Immature natural killer cell (primary cell): ENCODE results near the gene AIFM3. TPM values are rescaled to one million over a fixed set of nuclear protein-coding genes. Genes with fewer than 3 reads are reported as not detected.
A peak's percentile ranks its signal among the peaks of the same experiment; 100 is the strongest.
"Not testable (repeated sequence)": the region's sequence is repeated elsewhere in the genome, so short reads cannot be mapped to it uniquely, and the experiment has no call there.

Experiments
- DNase-seq, 3 donors: peaks; one replicate each; pipeline ENCODE4 v3.0.0; 2022; ENCODE audit warnings: mixed read lengths in 1 of 3
- H3K27ac Mint-ChIP-seq, 6 donors: one replicate each; pipeline ENCODE4 v1.8.0; 2020; ENCODE audit warnings: mixed read lengths in 6 of 6, mild to moderate bottlenecking in 5 of 6, inconsistent platforms in 4 of 6, moderate library complexity in 3 of 6
- H3K27me3 Mint-ChIP-seq, 3 donors: one replicate each; pipeline ENCODE4 v1.8.0; 2020 to 2021; ENCODE audit warnings: low read depth in 3 of 3, mild to moderate bottlenecking in 3 of 3, mixed read lengths in 3 of 3, moderate library complexity in 3 of 3, inconsistent platforms in 1 of 3
- H3K36me3 Mint-ChIP-seq, 3 donors: one replicate each; pipeline ENCODE4 v1.8.0; 2020; ENCODE audit warnings: mixed read lengths in 3 of 3, inconsistent platforms in 2 of 3, mild to moderate bottlenecking in 2 of 3
- H3K4me1 Mint-ChIP-seq, 2 donors: one replicate each; pipeline ENCODE4 v1.8.0; 2020; ENCODE audit warnings: inconsistent platforms in 2 of 2, mild to moderate bottlenecking in 2 of 2, mixed read lengths in 2 of 2, moderate library complexity in 1 of 2
- H3K4me3 Mint-ChIP-seq, 5 donors: one replicate each; pipeline ENCODE4 v1.8.0; 2020; ENCODE audit warnings: mild to moderate bottlenecking in 5 of 5, mixed read lengths in 5 of 5, inconsistent platforms in 3 of 5, moderate library complexity in 3 of 5
- H3K9me3 Mint-ChIP-seq, 6 donors: one replicate each; pipeline ENCODE4 v1.8.0; 2020; ENCODE audit warnings: mild to moderate bottlenecking in 6 of 6, mixed read lengths in 6 of 6, inconsistent platforms in 4 of 6, moderate library complexity in 3 of 6
- polyA plus RNA-seq, 3 donors: library from polyadenylated mRNA; unstranded; fragments of 300-500 nt; fragmentation: Illumina TruSeq; gene quantifications; one replicate each; pipeline ENCODE4 v1.2.3, GENCODE V29; 2021

Gene AIFM3
- polyA plus RNA-seq, 3 donors from 2014 or later = 0.30 to 1.4 TPM; not detected in 1

- peak overlapping the region in 2 of 5 donors; percentile 15 to 21 for H3K4me3 Mint-ChIP-seq
- not testable (repeated sequence) for H3K27me3 Mint-ChIP-seq, H3K36me3 Mint-ChIP-seq
These were observed 32.0 kb upstream of the AIFM3 start for GRCh38 chr22:20935049-20935448.

DNA sequence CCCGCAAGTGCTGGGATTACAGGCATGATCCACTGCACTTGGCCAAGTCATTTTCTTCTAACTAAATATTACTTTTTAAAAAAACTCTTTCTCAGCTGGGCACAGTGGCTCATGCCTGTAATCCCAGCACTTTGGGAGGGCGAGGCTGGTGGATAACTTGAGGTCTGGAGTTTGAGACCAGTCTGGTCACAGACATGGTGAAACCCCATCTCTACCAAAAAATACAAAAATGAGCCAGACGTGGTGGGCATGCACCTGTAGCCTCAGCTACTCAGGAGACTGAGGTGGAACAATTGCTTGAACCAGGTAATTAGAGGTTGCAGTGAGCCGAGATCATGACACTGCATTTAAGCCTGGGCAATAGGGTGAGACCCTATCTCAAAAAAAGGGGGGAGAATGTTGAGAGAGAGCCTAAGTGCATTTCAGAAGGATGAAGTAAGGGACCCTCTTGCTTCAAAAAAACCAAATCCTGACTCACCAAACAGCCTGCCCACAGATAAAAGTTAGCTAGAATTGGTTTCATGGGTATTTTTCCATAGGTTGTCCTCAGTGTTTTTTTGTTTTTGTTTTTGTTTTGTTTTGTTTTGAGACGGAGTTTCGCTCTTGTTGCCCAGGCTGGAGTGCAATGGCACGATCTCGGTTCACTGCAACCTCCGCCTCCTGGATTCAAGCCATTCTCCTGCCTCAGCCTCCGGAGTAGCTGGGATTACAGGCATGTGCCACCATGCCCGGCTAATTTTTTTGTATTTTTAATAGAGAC lies 31.1 kb upstream of the AIFM3 start:
- H3K27me3 Mint-ChIP-seq, H3K9me3 Mint-ChIP-seq, H3K36me3 Mint-ChIP-seq, DNase-seq: not testable (repeated sequence)
- H3K4me1 Mint-ChIP-seq = peaks cover 79 to 82% of the 10 kb centered on the region in 2 donors
- H3K27ac Mint-ChIP-seq = peak overlapping the region in 2 of 6 donors; percentile 34 to 63
- peak overlapping the region in 2 of 5 donors; percentile 48 to 60 for H3K4me3 Mint-ChIP-seq

More at GRCh38 chr22:20935049-20935448, 32.0 kb upstream of the AIFM3 start:
- DNase-seq, H3K9me3 Mint-ChIP-seq: not testable (repeated sequence)
- Mint-ChIP-seq H3K27ac (peak overlapping the region in 1 of 6 donors; percentile 46), H3K4me1 (peaks cover 77 to 78% of the 10 kb centered on the region in 2 donors)

GRCh38 chr22:20937031-20937793 lies 29.8 kb upstream of the AIFM3 start:
- Mint-ChIP-seq H3K4me3 (peak overlapping the region; percentile 34 to 61 (median 55)), H3K27ac (peak overlapping the region; percentile 30 to 76 (median 70)), H3K4me1 (peaks cover 81 to 85% of the 10 kb centered on the region in 2 donors), H3K27me3 (peaks cover 0 to 6% (median 0%) of the 10 kb centered on the region in 3 donors), H3K36me3 (peaks cover 3 to 10% (median 7%) of the 10 kb centered on the region in 3 donors), H3K9me3 (no peaks in the 10 kb centered on the region)
- DNase-seq = no peak

DNA sequence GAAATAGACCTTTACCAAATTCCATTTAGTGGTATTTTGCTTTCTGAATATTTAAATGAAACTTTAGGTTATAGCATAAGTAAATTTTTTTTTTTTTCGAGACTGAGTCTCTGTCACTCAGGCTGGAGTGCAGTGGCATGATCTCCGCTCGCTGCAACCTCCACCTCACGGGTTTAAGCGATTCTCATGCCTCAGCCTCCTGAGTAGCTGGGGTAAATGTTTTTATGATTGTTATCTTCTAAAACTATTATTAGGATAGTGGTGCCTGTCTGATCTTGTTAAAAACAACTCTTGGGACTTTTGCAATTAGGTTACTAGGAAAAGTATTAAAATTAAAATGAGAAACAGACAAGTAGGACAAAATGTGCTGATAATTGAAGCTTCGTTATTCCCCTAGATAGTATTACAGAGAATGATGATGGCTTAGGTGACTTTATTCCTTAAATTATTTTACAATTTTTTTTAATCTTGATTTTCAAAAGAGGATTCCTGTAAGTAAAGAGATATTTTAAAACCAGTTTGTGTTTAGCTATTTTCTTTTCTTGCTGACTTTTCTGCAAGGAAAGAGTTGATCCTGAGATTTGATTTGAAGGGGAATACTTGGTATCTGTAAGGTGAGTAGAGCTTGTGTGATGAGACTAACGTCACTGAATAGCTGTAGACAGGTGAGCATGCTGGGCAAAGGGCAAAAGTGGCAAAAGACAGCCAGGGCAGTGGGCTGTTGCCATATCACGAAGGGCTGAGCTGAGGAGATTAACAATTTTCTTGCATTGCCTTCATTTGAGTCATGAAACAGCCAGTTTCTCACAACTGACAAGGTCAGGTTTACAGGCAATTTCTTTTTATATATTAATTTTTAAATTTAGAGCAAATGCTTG lies 29.0 kb upstream of the AIFM3 start:
- Mint-ChIP-seq H3K4me1 (peaks cover 81 to 88% of the 10 kb centered on the region in 2 donors), H3K27ac (peak overlapping the region in 3 of 6 donors; percentile 23 to 76 (median 58)), H3K27me3 (peaks cover 0 to 6% (median 2%) of the 10 kb centered on the region in 3 donors), H3K4me3 (peak overlapping the region; percentile 6 to 61 (median 40)), H3K9me3 (no peaks in the 10 kb centered on the region), H3K36me3 (peaks cover 3 to 10% (median 7%) of the 10 kb centered on the region in 3 donors)
- DNase-seq = no peak

DNA sequence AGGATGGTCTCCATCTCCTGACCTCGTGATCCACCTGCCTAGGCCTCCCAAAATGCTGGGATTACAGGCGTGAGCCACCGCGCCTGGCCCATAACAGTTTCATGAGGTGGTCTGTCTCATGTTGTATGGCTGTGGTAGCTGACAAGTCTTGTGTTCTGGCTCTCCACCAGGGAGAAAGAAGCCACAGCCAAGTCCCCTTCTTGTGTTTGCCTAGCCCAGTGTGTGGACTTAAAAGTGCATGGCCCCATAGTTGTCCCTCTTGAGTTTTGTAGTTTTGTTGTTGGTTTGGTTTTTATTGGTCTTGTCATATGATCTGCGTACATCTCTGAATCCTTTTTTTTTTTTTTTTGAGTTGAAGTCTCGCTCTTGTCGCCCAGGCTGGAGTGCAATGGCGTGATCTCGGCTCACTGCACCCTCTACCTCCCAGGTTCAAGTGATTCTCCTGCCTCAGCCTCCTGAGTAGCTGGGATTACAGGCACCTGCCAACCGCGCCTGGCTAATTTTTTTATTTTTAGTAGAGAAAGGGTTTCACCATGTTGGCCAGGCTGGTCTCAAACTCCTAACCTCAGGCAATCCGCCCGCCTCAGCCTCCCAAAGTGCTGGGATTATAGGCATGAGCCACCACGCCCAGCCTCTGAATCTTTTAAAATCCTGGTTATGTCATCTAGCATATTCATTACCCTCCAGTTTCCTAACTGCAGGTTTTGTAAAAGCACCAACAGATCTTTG lies 27.4 kb upstream of the AIFM3 start:
- H3K36me3 Mint-ChIP-seq, DNase-seq, H3K27me3 Mint-ChIP-seq, H3K9me3 Mint-ChIP-seq: not testable (repeated sequence)
- Mint-ChIP-seq H3K4me3 (peak overlapping the region in 3 of 5 donors; percentile 26 to 60 (median 38)), H3K27ac (peak overlapping the region in 5 of 6 donors; percentile 6 to 58 (median 23)), H3K4me1 (peaks cover 86 to 87% of the 10 kb centered on the region in 2 donors)

DNA sequence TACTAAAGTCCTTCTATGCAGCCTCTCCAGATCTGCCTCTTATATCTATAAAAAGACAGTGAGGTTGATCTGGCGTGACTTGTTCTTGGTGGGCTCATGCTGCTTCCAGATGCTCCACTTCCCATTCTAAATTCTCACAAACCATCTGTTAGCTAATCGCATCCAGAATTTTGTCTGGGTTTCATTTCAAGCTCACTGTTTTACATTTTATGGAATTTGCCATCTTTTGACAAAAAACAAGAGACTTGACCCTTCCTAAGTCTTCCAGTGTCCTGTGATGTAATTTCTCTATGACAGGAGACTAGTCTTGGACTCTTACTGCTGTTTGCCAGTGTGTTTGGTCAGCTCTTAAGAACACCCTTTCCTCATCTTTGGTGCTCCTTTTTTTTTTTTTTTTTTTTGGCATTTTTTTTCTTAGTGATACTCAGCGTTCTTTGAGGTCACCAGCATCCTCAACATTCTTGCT lies 26.8 kb upstream of the AIFM3 start:
- peaks cover 86 to 89% of the 10 kb centered on the region in 2 donors for H3K4me1 Mint-ChIP-seq
- H3K27ac Mint-ChIP-seq = peak overlapping the region in 4 of 6 donors; percentile 5 to 68 (median 40)
- H3K36me3 Mint-ChIP-seq = peaks cover 0 to 6% (median 3%) of the 10 kb centered on the region in 3 donors
- no peaks in the 10 kb centered on the region for H3K9me3 Mint-ChIP-seq
- peaks cover 0 to 4% (median 2%) of the 10 kb centered on the region in 3 donors for H3K27me3 Mint-ChIP-seq
- H3K4me3 Mint-ChIP-seq = peak overlapping the region in 2 of 5 donors; percentile 12 to 60
- no peak for DNase-seq

GRCh38 chr22:20940904-20941385 lies 26.1 kb upstream of the AIFM3 start:
- Mint-ChIP-seq H3K27ac (peak overlapping the region; percentile 0 to 75 (median 51)), H3K4me3 (peak overlapping the region in 3 of 5 donors; percentile 12 to 60 (median 33)), H3K27me3 (peaks cover 0 to 4% (median 2%) of the 10 kb centered on the region in 3 donors), H3K9me3 (no peaks in the 10 kb centered on the region), H3K4me1 (peaks cover 89 to 93% of the 10 kb centered on the region in 2 donors), H3K36me3 (peaks cover 0 to 6% (median 3%) of the 10 kb centered on the region in 3 donors)
- DNase-seq = no peak

GRCh38 chr22:20942203-20942902 lies 24.7 kb upstream of the AIFM3 start:
- not testable (repeated sequence) for H3K9me3 Mint-ChIP-seq, H3K27me3 Mint-ChIP-seq, H3K36me3 Mint-ChIP-seq, DNase-seq
- Mint-ChIP-seq H3K4me1 (peaks cover 89 to 93% of the 10 kb centered on the region in 2 donors), H3K4me3 (peak overlapping the region in 3 of 5 donors; percentile 8 to 45 (median 28)), H3K27ac (peak overlapping the region in 3 of 6 donors; percentile 35 to 49 (median 43))

- no peaks in the 10 kb centered on the region for H3K9me3 Mint-ChIP-seq
- H3K4me3 Mint-ChIP-seq = peak overlapping the region in 4 of 5 donors; percentile 7 to 39 (median 32)
- peaks cover 86 to 90% of the 10 kb centered on the region in 2 donors for H3K4me1 Mint-ChIP-seq
- peaks cover 0 to 4% (median 2%) of the 10 kb centered on the region in 3 donors for H3K27me3 Mint-ChIP-seq
- DNase-seq = no peak
- no peaks in the 10 kb centered on the region for H3K36me3 Mint-ChIP-seq
- peak overlapping the region in 4 of 6 donors; percentile 7 to 43 (median 37) for H3K27ac Mint-ChIP-seq
These were observed 23.7 kb upstream of the AIFM3 start for GRCh38 chr22:20943104-20943933.

- DNase-seq = no peak
- H3K27ac Mint-ChIP-seq = peak overlapping the region in 2 of 6 donors; percentile 35 to 43
- no peaks in the 10 kb centered on the region for H3K36me3 Mint-ChIP-seq
- H3K9me3 Mint-ChIP-seq = no peaks in the 10 kb centered on the region
- peak overlapping the region in 2 of 5 donors; percentile 7 to 30 for H3K4me3 Mint-ChIP-seq
- H3K4me1 Mint-ChIP-seq = peaks cover 85 to 90% of the 10 kb centered on the region in 2 donors
- peaks cover 0 to 4% (median 2%) of the 10 kb centered on the region in 3 donors for H3K27me3 Mint-ChIP-seq
These were observed 23.0 kb upstream of the AIFM3 start for GRCh38 chr22:20944042-20944441.

DNA sequence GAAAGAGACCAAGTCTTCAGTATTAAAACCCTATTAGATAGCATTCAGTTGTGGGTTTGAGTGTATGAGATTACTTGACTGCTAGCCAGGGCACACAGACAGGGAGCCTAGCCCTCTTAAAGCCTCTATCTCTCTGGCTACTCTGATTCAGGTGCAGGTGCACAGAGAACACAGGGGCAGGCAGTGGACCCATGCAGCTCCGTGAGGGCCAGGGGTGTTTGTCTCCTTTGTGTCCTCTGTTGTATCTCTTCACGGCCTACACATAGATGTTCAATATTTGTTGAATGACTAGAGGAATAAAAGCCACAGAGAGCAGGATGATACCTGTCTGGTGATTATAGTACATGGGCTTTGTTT lies 21.5 kb upstream of the AIFM3 start:
- peaks cover 78 to 87% of the 10 kb centered on the region in 2 donors for H3K4me1 Mint-ChIP-seq
- peaks cover 0 to 11% (median 9%) of the 10 kb centered on the region in 3 donors for H3K36me3 Mint-ChIP-seq
- no peaks in the 10 kb centered on the region for H3K9me3 Mint-ChIP-seq
- DNase-seq = no peak
- peaks cover 0 to 3% (median 2%) of the 10 kb centered on the region in 3 donors for H3K27me3 Mint-ChIP-seq
- H3K27ac Mint-ChIP-seq = peak overlapping the region in 3 of 6 donors; percentile 45 to 73 (median 64)
- peak overlapping the region in 1 of 5 donors; percentile 1 for H3K4me3 Mint-ChIP-seq
